GM19099 (cell line): ENCODE results near the gene FCMR.

Source experiments
- POLR2A ChIP-seq: IDR thresholded peaks from 3 replicates; pipeline ENCODE4 v1.6.1; 2011; ENCODE audit warnings: low read depth; ENCODE audit not compliant: insufficient read length; ENCODE audit errors: extremely low read depth

The FCMR gene, protein sequence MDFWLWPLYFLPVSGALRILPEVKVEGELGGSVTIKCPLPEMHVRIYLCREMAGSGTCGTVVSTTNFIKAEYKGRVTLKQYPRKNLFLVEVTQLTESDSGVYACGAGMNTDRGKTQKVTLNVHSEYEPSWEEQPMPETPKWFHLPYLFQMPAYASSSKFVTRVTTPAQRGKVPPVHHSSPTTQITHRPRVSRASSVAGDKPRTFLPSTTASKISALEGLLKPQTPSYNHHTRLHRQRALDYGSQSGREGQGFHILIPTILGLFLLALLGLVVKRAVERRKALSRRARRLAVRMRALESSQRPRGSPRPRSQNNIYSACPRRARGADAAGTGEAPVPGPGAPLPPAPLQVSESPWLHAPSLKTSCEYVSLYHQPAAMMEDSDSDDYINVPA

DNA sequence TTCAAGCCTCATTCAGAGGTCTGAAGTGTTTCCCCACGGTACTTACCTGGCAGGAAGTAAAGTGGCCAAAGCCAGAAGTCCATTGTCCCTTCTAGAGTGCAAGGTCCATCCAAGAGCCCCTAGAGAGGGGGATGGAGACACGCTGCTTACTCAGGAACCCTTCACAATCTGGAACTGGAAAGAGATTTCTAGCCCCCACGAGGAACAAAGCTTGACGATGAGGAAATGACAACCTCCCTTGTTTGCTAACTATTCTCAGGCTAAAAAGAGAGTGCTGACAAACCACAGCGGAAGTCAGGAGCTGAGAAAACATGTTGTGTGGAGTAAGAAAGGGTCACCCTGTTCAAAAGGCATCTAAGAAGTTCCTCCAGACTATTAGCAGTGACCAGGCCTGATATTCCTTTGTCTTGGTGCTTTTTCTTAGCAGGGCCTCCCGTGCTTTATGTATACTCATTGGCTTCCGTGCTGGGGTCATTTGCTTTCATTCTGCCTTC, at the start of gene FCMR:
Gene FCMR (minus strand): TSS at position 170 of the 494 bp plus-strand sequence. CDS start 87 bp downstream, at position 83.
- TF ChIP-seq POLR2A = peak; percentile 59

- TF ChIP-seq POLR2A = no peak
Measured at GRCh38 chr1:206971029-206971655, 49.4 kb upstream of the FCMR start.

GRCh38 chr1:206970446-206970845, 48.7 kb upstream of the FCMR start, which contains the start of gene FCAMR:
Gene FCAMR (minus strand): TSS chr1:206970460. CDS start chr1:206970125, 335 bp downstream.
- no peak for TF ChIP-seq POLR2A

GRCh38 chr1:206969090-206969489, 47.3 kb upstream of the FCMR start:
- TF ChIP-seq POLR2A = no peak

DNA sequence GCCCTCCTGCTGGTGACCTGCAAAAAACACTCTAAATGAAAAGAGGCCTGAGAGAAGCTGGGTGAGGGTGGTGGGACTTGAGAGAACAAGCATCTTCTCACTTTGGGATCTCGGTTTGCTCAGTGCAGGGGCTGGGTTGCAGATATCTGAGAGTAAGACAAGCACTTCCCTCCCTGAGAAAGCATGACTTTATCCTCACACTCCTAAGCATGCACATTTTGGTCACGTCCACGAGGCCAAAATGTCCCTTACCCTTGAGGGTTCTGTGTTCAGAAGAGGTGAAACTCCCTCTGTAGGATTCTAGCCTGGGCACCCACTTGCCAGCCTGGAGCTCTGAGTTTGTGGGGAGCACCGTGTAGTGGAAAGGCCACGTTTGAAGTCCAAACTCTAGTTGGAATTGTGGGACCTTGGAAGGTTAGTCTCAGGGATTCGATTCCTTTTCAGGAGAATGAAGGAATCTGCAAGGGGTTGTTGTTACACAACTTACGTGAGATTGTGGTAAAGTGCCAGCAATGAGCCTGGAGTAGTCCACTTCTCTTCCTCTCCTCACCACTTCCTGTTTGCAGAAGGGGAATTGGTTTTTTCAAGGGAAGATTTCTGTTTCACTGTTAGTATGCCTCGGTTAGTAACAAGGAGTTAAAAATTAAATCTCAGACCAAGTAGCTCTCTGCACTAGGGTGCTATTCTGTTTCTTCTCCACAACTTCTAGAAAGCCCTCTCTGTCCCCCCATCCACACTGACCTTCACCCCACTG, 45.5 kb upstream of the FCMR start:
- no peak for TF ChIP-seq POLR2A

DNA sequence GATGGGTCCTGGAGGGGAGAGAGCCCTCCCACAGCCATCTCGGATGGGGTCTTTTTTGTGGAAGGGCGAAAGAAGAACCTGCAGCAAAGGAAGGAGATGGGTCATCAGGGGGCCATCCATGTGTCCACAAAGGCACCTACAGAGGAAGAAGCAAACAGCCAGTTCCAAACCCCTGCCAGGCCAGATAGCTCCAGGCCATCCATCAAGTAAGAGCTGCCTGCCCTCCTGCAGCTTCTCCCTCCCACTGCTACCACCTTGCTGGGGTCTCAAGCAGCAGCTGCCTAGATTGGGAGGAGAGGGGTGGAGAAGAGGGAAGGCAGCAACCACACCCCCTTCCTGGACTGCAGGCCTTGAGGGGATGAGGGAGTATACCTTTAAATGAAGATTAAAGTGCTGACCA, 44.0 kb upstream of the FCMR start:
- no peak for TF ChIP-seq POLR2A

DNA sequence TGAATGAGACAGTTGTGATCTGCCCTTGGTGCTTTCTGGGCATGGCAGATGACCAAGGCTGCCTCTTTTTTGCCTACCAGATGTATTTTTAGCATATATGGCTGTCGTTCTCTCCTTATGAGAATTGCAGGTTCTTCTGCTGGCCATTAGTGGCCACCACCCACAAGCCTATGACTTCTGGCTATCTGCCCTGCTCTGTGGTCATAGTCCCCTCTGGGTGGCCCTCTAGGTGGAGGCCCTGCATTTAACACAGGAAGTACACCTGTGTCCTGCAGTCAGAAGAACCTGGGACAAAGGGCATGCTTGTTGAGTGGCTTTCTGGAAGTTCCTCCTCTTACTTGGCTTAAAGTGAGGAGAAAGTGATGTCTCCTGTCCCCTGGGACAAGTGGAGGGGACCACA, 42.0 kb upstream of the FCMR start:
- no peak for TF ChIP-seq POLR2A

DNA sequence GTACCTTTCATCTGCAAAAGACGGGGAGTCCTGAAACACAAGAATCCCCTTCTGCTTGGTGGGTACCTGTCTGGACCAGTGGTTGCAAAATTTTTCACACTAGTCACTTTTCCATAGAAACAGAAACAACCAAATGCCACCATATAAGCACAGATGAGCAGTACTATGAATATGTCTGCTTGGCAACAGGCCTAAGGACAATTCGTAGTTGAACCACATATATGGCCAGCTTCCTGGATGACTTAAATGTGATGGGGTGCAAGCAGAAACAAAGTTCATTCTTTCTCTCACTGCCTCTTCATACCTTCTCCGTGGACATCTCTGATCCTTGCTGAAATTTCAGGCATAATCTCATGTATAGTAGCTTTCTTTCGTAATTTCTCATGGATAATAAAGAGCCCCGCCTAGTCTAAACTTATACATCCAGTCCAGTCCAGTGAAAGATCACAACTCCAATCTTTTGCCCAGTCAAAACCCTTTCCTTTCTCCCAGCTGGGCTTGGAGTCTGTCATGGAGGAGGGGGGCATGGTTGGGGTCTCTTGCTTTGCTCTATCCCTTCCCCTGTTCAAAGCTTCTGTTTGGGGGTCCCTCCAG, 41.5 kb upstream of the FCMR start:
- TF ChIP-seq POLR2A = no peak

- TF ChIP-seq POLR2A = no peak
Measured at GRCh38 chr1:206962272-206962671, 40.5 kb upstream of the FCMR start.

GRCh38 chr1:206961668-206962067, 39.9 kb upstream of the FCMR start:
- TF ChIP-seq POLR2A = no peak

- no peak for TF ChIP-seq POLR2A
Measured at GRCh38 chr1:206960676-206961386, 39.1 kb upstream of the FCMR start.

- no peak for TF ChIP-seq POLR2A
Measured at GRCh38 chr1:206958144-206958543, 36.4 kb upstream of the FCMR start.

- no peak for TF ChIP-seq POLR2A
Measured at GRCh38 chr1:206957639-206958038, 35.9 kb upstream of the FCMR start.
